ENCODE data around the gene GRIK2.

The GRIK2 gene

DNA sequence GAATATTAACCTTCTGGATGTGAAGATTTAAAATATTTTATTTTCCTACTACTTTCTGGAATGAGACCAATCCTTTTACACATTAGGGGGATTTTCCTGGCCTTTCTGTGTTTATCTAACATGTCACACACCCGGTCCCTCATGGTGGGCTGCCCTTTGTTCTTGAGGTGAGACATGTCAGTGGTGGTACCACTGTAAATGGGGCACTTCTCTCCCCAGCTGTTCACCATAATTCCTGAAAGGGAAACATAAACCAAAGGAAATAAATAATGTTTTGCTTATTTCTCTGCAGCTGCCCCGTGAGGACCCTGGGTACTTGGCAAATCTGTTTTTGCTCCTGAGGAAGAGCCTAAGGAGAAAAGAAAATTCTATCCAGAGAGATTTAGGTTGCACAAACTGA, 41.1 kb downstream of the GRIK2 start:
- no peak for FAIRE-seq
- DNase-seq (ENCODE audit: insufficient read length), result no peak
- no peak for TF ChIP-seq POLR2AphosphoS5 (IDR thresholded peaks at IDR 0.05; ENCODE audit: low read depth, low read length)
- TF ChIP-seq POLR2A (IDR thresholded peaks at IDR 0.05; ENCODE audit: low read depth, low read length), result no peak

DNA sequence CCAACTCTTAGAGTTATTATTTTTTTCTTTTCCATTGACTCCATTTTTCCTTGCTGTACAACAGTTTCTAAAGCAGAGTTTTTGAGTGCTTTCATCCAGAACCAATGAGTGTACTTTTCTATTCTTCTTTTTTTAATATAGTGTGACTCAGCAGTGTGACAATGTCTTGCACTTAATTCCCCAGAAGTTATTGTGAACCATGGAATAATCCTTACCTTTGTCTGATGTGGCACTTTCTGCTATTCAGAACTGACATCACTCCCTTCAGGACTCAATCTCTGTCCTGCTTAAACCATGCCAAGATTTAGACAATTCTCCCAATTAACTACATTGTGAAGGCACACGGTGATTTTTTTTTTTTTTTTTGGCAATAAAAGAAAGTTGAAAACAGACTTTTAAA, 41.5 kb downstream of the GRIK2 start:
- TF ChIP-seq TAF1 (IDR thresholded peaks at IDR 0.05; ENCODE audit: borderline replicate concordance, low read depth, low read length) (no peak), POLR2A (IDR thresholded peaks at IDR 0.05; ENCODE audit: low read depth, low read length) (no peak), POLR2AphosphoS5 (IDR thresholded peaks at IDR 0.05; ENCODE audit: low read depth, low read length) (no peak)
- FAIRE-seq (no peak), DNase-seq (ENCODE audit: insufficient read length) (no peak)

DNA sequence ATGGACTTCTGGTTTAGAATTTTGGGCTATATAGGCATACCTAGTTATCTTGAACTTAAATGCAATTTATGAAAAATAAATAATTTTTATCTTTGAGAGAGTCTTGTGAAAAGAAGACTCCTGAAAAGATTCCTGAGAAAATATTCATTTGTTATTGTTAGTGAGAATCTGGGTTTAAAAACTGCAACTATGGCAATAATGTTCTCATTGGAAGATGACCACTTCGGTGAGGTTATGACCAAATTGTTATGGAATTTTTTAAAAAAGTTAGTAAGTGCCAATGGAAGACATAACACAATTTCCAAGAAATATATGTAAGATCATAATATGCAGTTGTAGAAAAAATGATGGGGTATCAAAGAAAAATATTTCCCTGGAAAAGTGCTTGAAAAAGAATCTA, 46.3 kb downstream of the GRIK2 start:
- TF ChIP-seq TAF1 (IDR thresholded peaks at IDR 0.05; ENCODE audit: borderline replicate concordance, low read depth, low read length), result no peak
- DNase-seq (ENCODE audit: insufficient read length), result no peak
- no peak for FAIRE-seq

DNA sequence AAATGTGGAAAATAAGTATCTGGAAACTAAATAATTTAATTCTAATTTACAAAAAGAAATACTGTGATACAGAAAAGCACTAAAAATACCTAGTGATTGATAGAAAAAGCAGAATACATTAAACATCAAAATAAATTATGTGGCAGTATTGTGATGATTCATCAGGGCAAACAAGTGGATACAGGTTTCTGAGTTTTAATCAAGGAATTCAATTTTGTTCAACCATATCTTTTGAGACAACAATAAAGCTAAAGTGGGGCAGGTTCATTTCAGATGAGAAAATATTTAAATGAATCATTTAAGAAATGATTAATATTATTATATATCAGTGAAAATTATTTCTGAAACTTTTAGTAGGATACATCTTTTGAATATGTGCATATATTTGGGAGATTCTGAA, 49.8 kb downstream of the GRIK2 start:
- TF ChIP-seq POLR2AphosphoS5 (IDR thresholded peaks at IDR 0.05; ENCODE audit: low read depth, low read length), result no peak
- TF ChIP-seq TAF1 (IDR thresholded peaks at IDR 0.05; ENCODE audit: borderline replicate concordance, low read depth, low read length), result no peak
- no peak for TF ChIP-seq POLR2A (IDR thresholded peaks at IDR 0.05; ENCODE audit: low read depth, low read length)
- FAIRE-seq (no peak), DNase-seq (ENCODE audit: insufficient read length) (no peak)

DNA sequence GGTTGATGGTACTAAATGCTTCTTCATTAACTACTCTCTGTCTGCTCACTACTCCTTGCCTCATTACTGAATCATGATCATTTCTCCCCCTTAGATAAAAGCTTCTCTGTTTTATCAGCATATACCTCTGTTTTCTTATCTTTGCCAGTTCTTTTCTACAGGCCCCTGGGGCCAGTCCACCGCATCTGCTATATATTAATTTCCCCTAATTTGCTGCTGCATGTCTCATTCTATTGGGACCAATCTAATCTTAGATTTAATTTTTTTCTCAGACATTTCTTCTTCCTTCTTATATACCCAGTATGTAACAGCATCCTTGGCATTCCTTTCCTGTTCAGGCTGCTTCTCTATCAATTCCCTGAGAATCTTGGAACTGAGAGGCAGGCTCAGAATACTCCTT, 51.2 kb downstream of the GRIK2 start:
- DNase-seq (ENCODE audit: insufficient read length) (no peak), FAIRE-seq (no peak)
- no peak for TF ChIP-seq POLR2AphosphoS5 (IDR thresholded peaks at IDR 0.05; ENCODE audit: low read depth, low read length)
- no peak for TF ChIP-seq POLR2A (IDR thresholded peaks at IDR 0.05; ENCODE audit: low read depth, low read length)
- TF ChIP-seq TAF1 (IDR thresholded peaks at IDR 0.05; ENCODE audit: borderline replicate concordance, low read depth, low read length), result no peak

DNA sequence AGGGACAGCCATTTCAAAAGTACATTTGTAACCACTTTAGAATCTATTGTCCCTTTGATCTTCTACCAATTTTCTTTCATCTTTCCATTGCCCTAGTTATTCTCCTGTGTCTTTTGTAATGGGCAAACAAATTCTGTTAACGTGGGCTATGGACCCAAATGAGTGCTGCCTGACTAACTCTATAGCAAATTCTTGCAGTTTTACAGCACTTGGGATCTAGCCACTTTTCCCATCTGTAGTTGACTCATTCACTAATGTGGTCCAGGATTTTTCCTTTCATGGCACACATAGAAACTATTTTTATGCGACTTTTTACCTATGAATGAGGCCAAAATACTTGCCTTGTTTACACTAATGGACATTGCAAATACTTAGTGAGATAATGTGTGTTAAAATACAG, 52.0 kb downstream of the GRIK2 start:
- no peak for DNase-seq (ENCODE audit: insufficient read length)
- no peak for FAIRE-seq
- TF ChIP-seq POLR2AphosphoS5 (IDR thresholded peaks at IDR 0.05; ENCODE audit: low read depth, low read length) (no peak), POLR2A (IDR thresholded peaks at IDR 0.05; ENCODE audit: low read depth, low read length) (no peak), TAF1 (IDR thresholded peaks at IDR 0.05; ENCODE audit: borderline replicate concordance, low read depth, low read length) (no peak)

DNA sequence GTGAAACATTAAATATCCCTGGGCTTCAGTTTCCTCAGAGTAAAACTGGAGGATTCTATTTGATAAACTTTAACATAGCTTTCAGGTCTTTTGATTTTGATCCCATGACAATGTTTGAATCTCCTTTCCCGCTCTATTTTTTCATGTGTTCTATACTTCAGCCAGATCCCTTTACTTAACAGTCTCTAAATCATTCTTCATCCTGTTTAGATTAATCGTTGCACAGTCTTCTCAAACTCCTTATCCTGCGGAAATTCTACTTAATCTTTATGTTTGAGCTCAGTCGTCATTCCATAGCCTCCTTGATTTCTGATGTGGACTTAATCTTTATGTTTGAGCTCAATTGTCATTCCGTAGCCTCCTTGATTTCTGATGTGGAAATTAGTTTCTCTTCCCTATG, 57.4 kb downstream of the GRIK2 start:
- no peak for DNase-seq (ENCODE audit: insufficient read length)
- FAIRE-seq, result no peak
- no peak for TF ChIP-seq POLR2AphosphoS5 (IDR thresholded peaks at IDR 0.05; ENCODE audit: low read depth, low read length)
- no peak for TF ChIP-seq POLR2A (IDR thresholded peaks at IDR 0.05; ENCODE audit: low read depth, low read length)
- no peak for TF ChIP-seq TAF1 (IDR thresholded peaks at IDR 0.05; ENCODE audit: borderline replicate concordance, low read depth, low read length)

DNA sequence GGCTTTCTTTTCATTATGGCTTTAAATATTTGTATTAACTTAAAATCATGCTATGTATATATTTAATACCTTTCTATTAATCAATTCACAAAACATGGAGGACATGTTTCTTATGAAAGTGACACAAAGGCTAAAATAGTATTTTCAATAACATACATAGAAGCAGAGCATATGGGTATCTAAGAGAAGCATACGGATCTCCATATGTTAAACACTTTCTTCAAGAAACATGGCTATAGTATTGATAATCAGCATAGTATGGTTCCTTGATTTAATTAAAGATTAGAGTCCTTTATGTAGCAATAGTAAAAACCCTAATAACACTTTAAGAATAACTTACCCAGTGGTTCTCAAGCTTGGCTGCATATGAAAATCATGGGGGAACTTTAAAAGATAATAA, 58.5 kb downstream of the GRIK2 start:
- no peak for TF ChIP-seq POLR2A (IDR thresholded peaks at IDR 0.05; ENCODE audit: low read depth, low read length)
- no peak for DNase-seq (ENCODE audit: insufficient read length)

DNA sequence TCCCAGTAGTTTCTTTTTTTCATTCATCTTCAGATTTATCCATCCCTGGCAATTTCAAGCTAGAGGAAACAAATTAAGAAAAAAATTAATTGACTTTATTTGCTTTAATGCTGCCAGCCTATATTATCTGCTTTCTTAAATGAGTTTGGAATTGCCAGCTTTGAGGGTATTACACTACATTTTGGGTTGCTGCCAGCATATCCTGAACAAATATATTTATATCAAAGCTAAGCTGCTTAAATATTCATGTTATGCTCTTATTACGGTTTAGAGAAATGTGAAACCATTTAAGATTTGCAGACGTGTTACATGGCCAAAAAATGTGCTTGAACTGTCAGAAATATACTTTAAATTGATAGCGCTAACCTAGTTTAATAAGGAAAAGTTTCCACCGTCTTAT, 59.7 kb downstream of the GRIK2 start:
- DNase-seq (ENCODE audit: insufficient read length), result no peak
- TF ChIP-seq POLR2AphosphoS5 (IDR thresholded peaks at IDR 0.05; ENCODE audit: low read depth, low read length), result no peak
- no peak for TF ChIP-seq POLR2A (IDR thresholded peaks at IDR 0.05; ENCODE audit: low read depth, low read length)
- TF ChIP-seq TAF1 (IDR thresholded peaks at IDR 0.05; ENCODE audit: borderline replicate concordance, low read depth, low read length), result no peak
- FAIRE-seq, result no peak

More for the DNA sequence above, 58.5 kb downstream of the GRIK2 start:
- no peak for FAIRE-seq

DNA sequence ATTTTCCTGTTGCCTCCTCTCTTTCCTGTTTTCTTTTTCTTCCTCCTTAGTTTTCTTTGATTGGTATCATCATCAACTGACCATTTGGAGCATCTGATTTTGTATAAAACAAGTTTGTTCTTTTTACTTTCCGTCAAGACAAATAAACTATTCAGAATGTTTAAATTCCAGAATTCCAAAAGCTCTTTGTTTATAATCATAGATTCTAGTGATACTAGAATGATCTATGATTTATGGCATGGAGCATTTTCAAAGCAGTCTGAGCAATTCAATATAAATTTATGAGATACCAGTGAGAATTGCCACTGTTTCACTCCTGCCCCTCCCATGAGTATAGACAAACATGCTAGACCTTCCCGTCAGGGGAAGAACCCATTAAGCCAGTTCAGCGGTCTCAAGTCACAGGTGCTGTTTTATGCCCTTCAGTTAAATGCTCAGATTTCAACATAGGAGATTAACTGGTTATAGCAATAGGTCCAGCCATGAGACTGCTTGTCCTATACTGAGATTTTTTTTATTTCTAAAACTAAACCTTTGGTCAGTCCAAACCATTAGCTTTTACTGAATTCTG, 60.7 kb downstream of the GRIK2 start:
- no peak for DNase-seq (ENCODE audit: insufficient read length)
- no peak for TF ChIP-seq TAF1 (IDR thresholded peaks at IDR 0.05; ENCODE audit: borderline replicate concordance, low read depth, low read length)
- no peak for TF ChIP-seq POLR2A (IDR thresholded peaks at IDR 0.05; ENCODE audit: low read depth, low read length)
- no peak for TF ChIP-seq POLR2AphosphoS5 (IDR thresholded peaks at IDR 0.05; ENCODE audit: low read depth, low read length)
- no peak for FAIRE-seq

DNA sequence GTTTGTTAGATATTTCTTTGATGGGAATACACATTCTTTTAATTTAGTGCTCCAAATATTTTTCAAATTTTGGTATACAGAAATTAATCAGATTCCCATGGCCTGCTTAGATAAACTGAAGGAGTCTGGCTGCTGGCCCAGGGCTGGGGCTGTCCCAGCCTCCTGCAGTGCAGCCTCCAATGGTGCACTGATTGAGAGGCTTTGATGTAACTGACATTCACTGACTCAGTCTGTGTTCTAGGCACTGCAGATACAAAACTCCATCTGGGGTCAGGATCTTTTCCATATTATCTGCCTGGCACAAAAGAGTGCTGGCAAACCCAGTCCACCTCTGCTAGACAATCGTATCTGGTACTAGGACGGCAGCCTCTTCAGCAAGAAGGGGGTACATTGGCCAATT, 64.8 kb downstream of the GRIK2 start:
- FAIRE-seq (no peak), DNase-seq (ENCODE audit: insufficient read length) (no peak)
- no peak for TF ChIP-seq TAF1 (IDR thresholded peaks at IDR 0.05; ENCODE audit: borderline replicate concordance, low read depth, low read length)
- TF ChIP-seq POLR2AphosphoS5 (IDR thresholded peaks at IDR 0.05; ENCODE audit: low read depth, low read length), result no peak

DNA sequence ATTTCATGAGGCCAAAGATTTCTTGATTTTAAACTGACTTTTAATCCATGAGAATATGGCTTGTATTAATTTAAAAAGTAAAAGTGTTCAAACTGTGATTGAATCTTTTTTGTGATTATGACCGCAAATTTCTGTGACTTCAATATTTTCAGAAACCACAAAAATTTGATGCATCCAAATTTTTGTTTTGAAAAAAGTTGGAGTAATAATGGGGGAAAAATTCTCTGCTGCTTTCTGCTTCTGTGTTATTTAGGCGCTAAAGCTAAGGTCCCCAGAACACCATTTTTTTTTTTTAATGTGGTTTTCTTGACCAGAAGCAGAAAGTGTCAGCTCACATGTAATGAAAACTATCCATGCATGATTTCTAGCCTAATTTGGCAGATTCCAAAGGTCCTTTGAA, 65.3 kb downstream of the GRIK2 start:
- TF ChIP-seq POLR2A (IDR thresholded peaks at IDR 0.05; ENCODE audit: low read depth, low read length), result no peak
- TF ChIP-seq POLR2AphosphoS5 (IDR thresholded peaks at IDR 0.05; ENCODE audit: low read depth, low read length), result no peak
- no peak for TF ChIP-seq TAF1 (IDR thresholded peaks at IDR 0.05; ENCODE audit: borderline replicate concordance, low read depth, low read length)
- DNase-seq (ENCODE audit: insufficient read length) (no peak), FAIRE-seq (no peak)

DNA sequence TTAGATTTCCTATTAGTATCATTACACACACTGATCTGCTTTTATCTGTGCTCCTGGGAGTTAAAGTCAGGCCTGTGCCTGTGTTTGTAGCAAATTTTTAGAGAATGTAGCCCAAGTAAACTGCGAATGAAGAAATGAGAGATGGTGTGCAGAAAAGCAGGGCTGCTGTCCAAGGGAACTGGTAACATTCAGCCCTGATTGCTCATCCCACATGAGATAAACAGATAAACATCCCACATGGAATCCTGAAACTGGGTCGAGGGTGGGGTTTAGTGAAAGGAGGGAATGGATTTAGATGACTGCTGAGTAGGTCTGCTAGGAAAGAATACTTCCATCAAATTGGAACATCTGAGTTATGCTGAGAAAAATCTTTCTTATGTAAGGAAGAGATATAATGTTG, 69.1 kb downstream of the GRIK2 start:
- FAIRE-seq (no peak), DNase-seq (ENCODE audit: insufficient read length) (no peak)
- TF ChIP-seq POLR2AphosphoS5 (IDR thresholded peaks at IDR 0.05; ENCODE audit: low read depth, low read length), result no peak
- no peak for TF ChIP-seq TAF1 (IDR thresholded peaks at IDR 0.05; ENCODE audit: borderline replicate concordance, low read depth, low read length)
- TF ChIP-seq POLR2A (IDR thresholded peaks at IDR 0.05; ENCODE audit: low read depth, low read length), result no peak

All from GM12892 (cell line).